ENCODE results near the gene SLC19A1.
A peak's percentile ranks its signal among the peaks of the same experiment; 100 is the strongest.

Gene SLC19A1

GRCh38 chr21:45508607-45509565, 33.4 kb downstream of the SLC19A1 start:
- DNase-seq = no peak
- Histone ChIP-seq H4K91ac (ENCODE audit: low read length) (peak overlapping the region; percentile 14), H3K4me2 (ENCODE audit: low read length, poor library complexity, severe bottlenecking) (no peak overlapping the region), H3K36me3 (ENCODE audit: control insufficient read depth in 1 of 2, insufficient read depth in 2 of 2, low read depth in 1 of 2, low read length in 2 of 2) (peaks cover 8 to 99% of the 10 kb centered on the region in 2 experiments), H3K23ac (ENCODE audit: low read length in 2 of 2) (no peak overlapping the region), H3K27ac (ENCODE audit: low read length, poor library complexity, severe bottlenecking) (no peak overlapping the region), H3K9me3 (ENCODE audit: control insufficient read depth, low read length) (no peaks in the 10 kb centered on the region), H3K79me1 (replicated peaks; ENCODE audit: low read length, poor library complexity, severe bottlenecking) (peaks cover 4% of the 10 kb centered on the region), H3K4ac (ENCODE audit: low read depth in 1 of 2, low read length in 2 of 2) (no peak overlapping the region), H3K4me1 (ENCODE audit: control insufficient read depth, insufficient read depth, low read depth, low read length) (peaks cover 7% of the 10 kb centered on the region), H2AK5ac (ENCODE audit: low read length, severe bottlenecking) (no peak overlapping the region), H3K14ac (ENCODE audit: low read length in 2 of 2) (no peak overlapping the region), H3K9ac (ENCODE audit: low read length) (no peak overlapping the region), H3K4me3 (ENCODE audit: insufficient read depth in 1 of 2, low read depth in 1 of 2, low read length in 2 of 2) (no peak overlapping the region), H2AFZ (ENCODE audit: low read depth, low read length) (no peak overlapping the region), H4K8ac (ENCODE audit: low read length) (no peak overlapping the region), H3K18ac (ENCODE audit: low read depth in 1 of 2, low read length in 2 of 2) (no peak overlapping the region), H3K27me3 (ENCODE audit: control insufficient read depth in 1 of 2, insufficient read depth in 1 of 2, low read length in 2 of 2) (no peaks in the 10 kb centered on the region), H2BK120ac (ENCODE audit: low read depth, low read length) (no peak overlapping the region), H2BK15ac (ENCODE audit: low read depth, poor library complexity, severe bottlenecking) (peak overlapping the region; percentile 12), H2BK12ac (ENCODE audit: low read length in 2 of 2) (no peak overlapping the region), H2BK5ac (ENCODE audit: low read depth, low read length, poor library complexity, severe bottlenecking) (no peak overlapping the region)
- WGBS = 93% methylated on average over 42 of the region's 42 CpGs

GRCh38 chr21:45507888-45508508, 34.2 kb downstream of the SLC19A1 start:
- Histone ChIP-seq H4K8ac (ENCODE audit: low read length) (no peak overlapping the region), H2AFZ (ENCODE audit: low read depth, low read length) (no peak overlapping the region), H3K79me1 (replicated peaks; ENCODE audit: low read length, poor library complexity, severe bottlenecking) (peaks cover 4% of the 10 kb centered on the region), H3K9me3 (ENCODE audit: control insufficient read depth, low read length) (no peaks in the 10 kb centered on the region), H3K14ac (ENCODE audit: low read length in 2 of 2) (no peak overlapping the region), H2BK15ac (ENCODE audit: low read depth, poor library complexity, severe bottlenecking) (no peak overlapping the region), H2BK120ac (ENCODE audit: low read depth, low read length) (no peak overlapping the region), H3K18ac (ENCODE audit: low read depth in 1 of 2, low read length in 2 of 2) (no peak overlapping the region), H3K23ac (ENCODE audit: low read length in 2 of 2) (no peak overlapping the region), H3K4me2 (ENCODE audit: low read length, poor library complexity, severe bottlenecking) (no peak overlapping the region), H3K27me3 (ENCODE audit: control insufficient read depth in 1 of 2, insufficient read depth in 1 of 2, low read length in 2 of 2) (no peaks in the 10 kb centered on the region), H2BK5ac (ENCODE audit: low read depth, low read length, poor library complexity, severe bottlenecking) (no peak overlapping the region), H3K4me3 (ENCODE audit: insufficient read depth in 1 of 2, low read depth in 1 of 2, low read length in 2 of 2) (no peak overlapping the region), H3K36me3 (ENCODE audit: control insufficient read depth in 1 of 2, insufficient read depth in 2 of 2, low read depth in 1 of 2, low read length in 2 of 2) (peaks cover 0 to 93% of the 10 kb centered on the region in 2 experiments), H3K27ac (ENCODE audit: low read length, poor library complexity, severe bottlenecking) (no peak overlapping the region), H3K4me1 (ENCODE audit: control insufficient read depth, insufficient read depth, low read depth, low read length) (peaks cover 6% of the 10 kb centered on the region), H2BK12ac (ENCODE audit: low read length in 2 of 2) (no peak overlapping the region), H2AK5ac (ENCODE audit: low read length, severe bottlenecking) (no peak overlapping the region), H3K4ac (ENCODE audit: low read depth in 1 of 2, low read length in 2 of 2) (no peak overlapping the region), H4K91ac (ENCODE audit: low read length) (no peak overlapping the region), H3K9ac (ENCODE audit: low read length) (no peak overlapping the region)
- no peak for DNase-seq
- WGBS = 96% methylated on average over 3 of the region's 3 CpGs

GRCh38 chr21:45507523-45507875, 34.7 kb downstream of the SLC19A1 start:
- H3K9me3 ChIP-seq (ENCODE audit: control insufficient read depth, low read length) = no peaks in the 10 kb centered on the region
- no peak overlapping the region for H3K9ac ChIP-seq (ENCODE audit: low read length)
- H2BK120ac ChIP-seq (ENCODE audit: low read depth, low read length) = no peak overlapping the region
- H3K79me1 ChIP-seq (replicated peaks; ENCODE audit: low read length, poor library complexity, severe bottlenecking) = peaks cover 4% of the 10 kb centered on the region
- no peak overlapping the region for H3K4ac ChIP-seq (ENCODE audit: low read depth in 1 of 2, low read length in 2 of 2)
- no peak overlapping the region for H3K4me2 ChIP-seq (ENCODE audit: low read length, poor library complexity, severe bottlenecking)
- peaks cover 0 to 90% of the 10 kb centered on the region in 2 experiments for H3K36me3 ChIP-seq (ENCODE audit: control insufficient read depth in 1 of 2, insufficient read depth in 2 of 2, low read depth in 1 of 2, low read length in 2 of 2)
- H2AK5ac ChIP-seq (ENCODE audit: low read length, severe bottlenecking) = no peak overlapping the region
- no peak overlapping the region for H3K18ac ChIP-seq (ENCODE audit: low read depth in 1 of 2, low read length in 2 of 2)
- no peak overlapping the region for H4K91ac ChIP-seq (ENCODE audit: low read length)
- 88% methylated on average over 7 of the region's 9 CpGs for WGBS
- no peak overlapping the region for H3K23ac ChIP-seq (ENCODE audit: low read length in 2 of 2)
- H3K4me3 ChIP-seq (ENCODE audit: insufficient read depth in 1 of 2, low read depth in 1 of 2, low read length in 2 of 2) = no peak overlapping the region
- peaks cover 2% of the 10 kb centered on the region for H3K4me1 ChIP-seq (ENCODE audit: control insufficient read depth, insufficient read depth, low read depth, low read length)
- no peak for DNase-seq
- H4K8ac ChIP-seq (ENCODE audit: low read length) = no peak overlapping the region
- no peak overlapping the region for H3K14ac ChIP-seq (ENCODE audit: low read length in 2 of 2)
- H2AFZ ChIP-seq (ENCODE audit: low read depth, low read length) = no peak overlapping the region
- H2BK15ac ChIP-seq (ENCODE audit: low read depth, poor library complexity, severe bottlenecking) = no peak overlapping the region
- H2BK5ac ChIP-seq (ENCODE audit: low read depth, low read length, poor library complexity, severe bottlenecking) = no peak overlapping the region
- no peaks in the 10 kb centered on the region for H3K27me3 ChIP-seq (ENCODE audit: control insufficient read depth in 1 of 2, insufficient read depth in 1 of 2, low read length in 2 of 2)
- no peak overlapping the region for H3K27ac ChIP-seq (ENCODE audit: low read length, poor library complexity, severe bottlenecking)
- no peak overlapping the region for H2BK12ac ChIP-seq (ENCODE audit: low read length in 2 of 2)

GRCh38 chr21:45506836-45507522, 35.3 kb downstream of the SLC19A1 start:
- H3K27me3 ChIP-seq (ENCODE audit: control insufficient read depth in 1 of 2, insufficient read depth in 1 of 2, low read length in 2 of 2) = no peaks in the 10 kb centered on the region
- H2AK5ac ChIP-seq (ENCODE audit: low read length, severe bottlenecking) = no peak overlapping the region
- no peak for DNase-seq
- no peak overlapping the region for H3K23ac ChIP-seq (ENCODE audit: low read length in 2 of 2)
- H4K91ac ChIP-seq (ENCODE audit: low read length) = no peak overlapping the region
- H2BK12ac ChIP-seq (ENCODE audit: low read length in 2 of 2) = no peak overlapping the region
- no peak overlapping the region for H3K9ac ChIP-seq (ENCODE audit: low read length)
- no peak overlapping the region for H2BK120ac ChIP-seq (ENCODE audit: low read depth, low read length)
- peaks cover 0 to 88% of the 10 kb centered on the region in 2 experiments for H3K36me3 ChIP-seq (ENCODE audit: control insufficient read depth in 1 of 2, insufficient read depth in 2 of 2, low read depth in 1 of 2, low read length in 2 of 2)
- H2BK5ac ChIP-seq (ENCODE audit: low read depth, low read length, poor library complexity, severe bottlenecking) = no peak overlapping the region
- H3K4me3 ChIP-seq (ENCODE audit: insufficient read depth in 1 of 2, low read depth in 1 of 2, low read length in 2 of 2) = no peak overlapping the region
- H3K4me2 ChIP-seq (ENCODE audit: low read length, poor library complexity, severe bottlenecking) = no peak overlapping the region
- H3K79me1 ChIP-seq (replicated peaks; ENCODE audit: low read length, poor library complexity, severe bottlenecking) = peaks cover 4% of the 10 kb centered on the region
- no peak overlapping the region for H3K14ac ChIP-seq (ENCODE audit: low read length in 2 of 2)
- no peak overlapping the region for H2AFZ ChIP-seq (ENCODE audit: low read depth, low read length)
- H3K9me3 ChIP-seq (ENCODE audit: control insufficient read depth, low read length) = no peaks in the 10 kb centered on the region
- no peak overlapping the region for H3K4ac ChIP-seq (ENCODE audit: low read depth in 1 of 2, low read length in 2 of 2)
- H3K27ac ChIP-seq (ENCODE audit: low read length, poor library complexity, severe bottlenecking) = no peak overlapping the region
- 88% methylated on average over 11 of the region's 13 CpGs for WGBS
- H3K4me1 ChIP-seq (ENCODE audit: control insufficient read depth, insufficient read depth, low read depth, low read length) = peaks cover 2% of the 10 kb centered on the region
- no peak overlapping the region for H2BK15ac ChIP-seq (ENCODE audit: low read depth, poor library complexity, severe bottlenecking)
- H3K18ac ChIP-seq (ENCODE audit: low read depth in 1 of 2, low read length in 2 of 2) = no peak overlapping the region
- H4K8ac ChIP-seq (ENCODE audit: low read length) = no peak overlapping the region

All from mesenchymal stem cell (in vitro differentiated cells and primary cell).